HepG2 (cell line): ENCODE measurements around the gene NUP214.

Source experiments
- HDAC6 ChIP-seq: fragments of 200-600 bp; sonication (generic); IDR thresholded peaks from 2 replicates; pipeline ENCODE4 v1.7.0; 2017; ENCODE audit warnings: mild to moderate bottlenecking, antibody characterized with exemption, low read length, low read depth
- HNRNPUL1 ChIP-seq: fragments of 200-400 bp; formaldehyde crosslinking; IDR thresholded peaks from 2 replicates; pipeline ENCODE4 v1.6.1; 2017; ENCODE audit warnings: low read depth, mild to moderate bottlenecking, low read length, moderate library complexity
- POLR2AphosphoS5 ChIP-seq: IDR thresholded peaks from 2 replicates; pipeline ENCODE4 v1.6.1; 2012; ENCODE audit warnings: low read depth, low read length
- RARA ChIP-seq: IDR thresholded peaks from 2 replicates; pipeline ENCODE4 v1.6.1; 2016; ENCODE audit warnings: missing genetic modification reagents, missing compliant biosample characterization
- RFX5 ChIP-seq: IDR thresholded peaks from 2 replicates; pipeline ENCODE4 v1.6.1; 2011; ENCODE audit warnings: low read depth, low read length, improper control_type of control experiment
- SMC3 ChIP-seq: IDR thresholded peaks from 2 replicates; pipeline ENCODE4 v1.6.1; 2011; ENCODE audit warnings: low read length, improper control_type of control experiment
- ZNF317 ChIP-seq: sonication (generic); formaldehyde crosslinking; IDR thresholded peaks from 2 replicates; pipeline ENCODE4 v1.5.0; 2020; ENCODE audit warnings: mild to moderate bottlenecking, missing genetic modification reagents
- TF ChIP-seq, protein P1 (sequence below): sonication (generic); formaldehyde crosslinking; IDR thresholded peaks from 2 replicates; pipeline ENCODE4 v1.5.0; 2020; ENCODE audit warnings: mild to moderate bottlenecking, missing genetic modification reagents
- TF ChIP-seq, protein P2 (sequence below): sonication (generic); formaldehyde crosslinking; IDR thresholded peaks from 2 replicates; pipeline ENCODE4 v1.8.1; 2023; ENCODE audit warnings: missing genetic modification reagents, inconsistent platforms, borderline replicate concordance
- TF ChIP-seq, protein P3 (sequence below): sonication (generic); formaldehyde crosslinking; IDR thresholded peaks from 2 replicates; pipeline ENCODE4 v1.9.0; 2021; ENCODE audit warnings: missing genetic modification reagents, mild to moderate bottlenecking, borderline replicate concordance
- TF ChIP-seq, protein P4 (sequence below): sonication (generic); formaldehyde crosslinking; IDR thresholded peaks from 2 replicates; pipeline ENCODE4 v1.5.1; 2020; ENCODE audit warnings: missing genetic modification reagents, mild to moderate bottlenecking, borderline replicate concordance
- TF ChIP-seq, protein P5 (sequence below): sonication (generic); formaldehyde crosslinking; IDR thresholded peaks from 2 replicates; pipeline ENCODE4 v1.5.0; 2020; ENCODE audit warnings: mild to moderate bottlenecking, missing genetic modification reagents, moderate library complexity
- TF ChIP-seq, protein P6 (sequence below), 2 experiments: fragments of 450-650 bp in 1 of 2; sonication (generic) in 1 of 2; formaldehyde crosslinking in 1 of 2; IDR thresholded peaks; 2 replicates each; pipeline versions ENCODE4 v1.6.1 to v1.8.0; 2016 to 2022; ENCODE audit warnings: antibody characterized with exemption in 1 of 2, mild to moderate bottlenecking in 1 of 2, missing genetic modification reagents in 1 of 2

DNA sequence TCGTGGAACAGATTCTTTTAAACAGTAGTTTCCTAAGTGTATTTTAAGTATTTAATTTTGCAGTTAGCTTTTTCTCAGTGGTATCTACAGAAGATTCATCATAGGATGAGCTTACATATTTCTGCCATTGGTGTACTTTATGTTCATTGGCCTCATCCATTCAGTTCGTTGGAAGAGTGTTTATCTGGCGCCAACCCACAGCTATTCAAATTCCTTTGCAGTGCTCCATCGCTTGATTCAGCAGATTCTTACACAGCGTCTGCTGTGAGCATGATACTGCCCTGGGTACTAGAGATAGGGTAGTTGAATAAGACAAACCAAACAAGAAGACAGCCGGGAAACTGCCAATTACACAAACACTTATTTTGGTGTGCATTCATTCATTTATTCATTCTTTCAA lies 55.1 kb downstream of the NUP214 start:
- TF ChIP-seq, protein P1, sequence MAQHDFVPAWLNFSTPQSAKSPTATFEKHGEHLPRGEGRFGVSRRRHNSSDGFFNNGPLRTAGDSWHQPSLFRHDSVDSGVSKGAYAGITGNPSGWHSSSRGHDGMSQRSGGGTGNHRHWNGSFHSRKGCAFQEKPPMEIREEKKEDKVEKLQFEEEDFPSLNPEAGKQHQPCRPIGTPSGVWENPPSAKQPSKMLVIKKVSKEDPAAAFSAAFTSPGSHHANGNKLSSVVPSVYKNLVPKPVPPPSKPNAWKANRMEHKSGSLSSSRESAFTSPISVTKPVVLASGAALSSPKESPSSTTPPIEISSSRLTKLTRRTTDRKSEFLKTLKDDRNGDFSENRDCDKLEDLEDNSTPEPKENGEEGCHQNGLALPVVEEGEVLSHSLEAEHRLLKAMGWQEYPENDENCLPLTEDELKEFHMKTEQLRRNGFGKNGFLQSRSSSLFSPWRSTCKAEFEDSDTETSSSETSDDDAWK (CRISPR knock-in tag), result no peak
- no peak for TF ChIP-seq HNRNPUL1
- TF ChIP-seq POLR2AphosphoS5, result no peak
- TF ChIP-seq HDAC6, result no peak
- TF ChIP-seq, protein P2, sequence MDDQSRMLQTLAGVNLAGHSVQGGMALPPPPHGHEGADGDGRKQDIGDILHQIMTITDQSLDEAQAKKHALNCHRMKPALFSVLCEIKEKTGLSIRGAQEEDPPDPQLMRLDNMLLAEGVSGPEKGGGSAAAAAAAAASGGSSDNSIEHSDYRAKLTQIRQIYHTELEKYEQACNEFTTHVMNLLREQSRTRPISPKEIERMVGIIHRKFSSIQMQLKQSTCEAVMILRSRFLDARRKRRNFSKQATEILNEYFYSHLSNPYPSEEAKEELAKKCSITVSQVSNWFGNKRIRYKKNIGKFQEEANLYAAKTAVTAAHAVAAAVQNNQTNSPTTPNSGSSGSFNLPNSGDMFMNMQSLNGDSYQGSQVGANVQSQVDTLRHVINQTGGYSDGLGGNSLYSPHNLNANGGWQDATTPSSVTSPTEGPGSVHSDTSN (CRISPR knock-in tag), result no peak
- TF ChIP-seq RARA (CRISPR knock-in tag), result no peak
- no peak for TF ChIP-seq ZNF317 (CRISPR knock-in tag)
- no peak for TF ChIP-seq RFX5
- TF ChIP-seq, protein P3, sequence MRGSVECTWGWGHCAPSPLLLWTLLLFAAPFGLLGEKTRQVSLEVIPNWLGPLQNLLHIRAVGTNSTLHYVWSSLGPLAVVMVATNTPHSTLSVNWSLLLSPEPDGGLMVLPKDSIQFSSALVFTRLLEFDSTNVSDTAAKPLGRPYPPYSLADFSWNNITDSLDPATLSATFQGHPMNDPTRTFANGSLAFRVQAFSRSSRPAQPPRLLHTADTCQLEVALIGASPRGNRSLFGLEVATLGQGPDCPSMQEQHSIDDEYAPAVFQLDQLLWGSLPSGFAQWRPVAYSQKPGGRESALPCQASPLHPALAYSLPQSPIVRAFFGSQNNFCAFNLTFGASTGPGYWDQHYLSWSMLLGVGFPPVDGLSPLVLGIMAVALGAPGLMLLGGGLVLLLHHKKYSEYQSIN (CRISPR knock-in tag), result no peak
- TF ChIP-seq, protein P4, sequence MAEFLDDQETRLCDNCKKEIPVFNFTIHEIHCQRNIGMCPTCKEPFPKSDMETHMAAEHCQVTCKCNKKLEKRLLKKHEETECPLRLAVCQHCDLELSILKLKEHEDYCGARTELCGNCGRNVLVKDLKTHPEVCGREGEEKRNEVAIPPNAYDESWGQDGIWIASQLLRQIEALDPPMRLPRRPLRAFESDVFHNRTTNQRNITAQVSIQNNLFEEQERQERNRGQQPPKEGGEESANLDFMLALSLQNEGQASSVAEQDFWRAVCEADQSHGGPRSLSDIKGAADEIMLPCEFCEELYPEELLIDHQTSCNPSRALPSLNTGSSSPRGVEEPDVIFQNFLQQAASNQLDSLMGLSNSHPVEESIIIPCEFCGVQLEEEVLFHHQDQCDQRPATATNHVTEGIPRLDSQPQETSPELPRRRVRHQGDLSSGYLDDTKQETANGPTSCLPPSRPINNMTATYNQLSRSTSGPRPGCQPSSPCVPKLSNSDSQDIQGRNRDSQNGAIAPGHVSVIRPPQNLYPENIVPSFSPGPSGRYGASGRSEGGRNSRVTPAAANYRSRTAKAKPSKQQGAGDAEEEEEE, result no peak
- TF ChIP-seq SMC3, result no peak
- TF ChIP-seq, protein P5, sequence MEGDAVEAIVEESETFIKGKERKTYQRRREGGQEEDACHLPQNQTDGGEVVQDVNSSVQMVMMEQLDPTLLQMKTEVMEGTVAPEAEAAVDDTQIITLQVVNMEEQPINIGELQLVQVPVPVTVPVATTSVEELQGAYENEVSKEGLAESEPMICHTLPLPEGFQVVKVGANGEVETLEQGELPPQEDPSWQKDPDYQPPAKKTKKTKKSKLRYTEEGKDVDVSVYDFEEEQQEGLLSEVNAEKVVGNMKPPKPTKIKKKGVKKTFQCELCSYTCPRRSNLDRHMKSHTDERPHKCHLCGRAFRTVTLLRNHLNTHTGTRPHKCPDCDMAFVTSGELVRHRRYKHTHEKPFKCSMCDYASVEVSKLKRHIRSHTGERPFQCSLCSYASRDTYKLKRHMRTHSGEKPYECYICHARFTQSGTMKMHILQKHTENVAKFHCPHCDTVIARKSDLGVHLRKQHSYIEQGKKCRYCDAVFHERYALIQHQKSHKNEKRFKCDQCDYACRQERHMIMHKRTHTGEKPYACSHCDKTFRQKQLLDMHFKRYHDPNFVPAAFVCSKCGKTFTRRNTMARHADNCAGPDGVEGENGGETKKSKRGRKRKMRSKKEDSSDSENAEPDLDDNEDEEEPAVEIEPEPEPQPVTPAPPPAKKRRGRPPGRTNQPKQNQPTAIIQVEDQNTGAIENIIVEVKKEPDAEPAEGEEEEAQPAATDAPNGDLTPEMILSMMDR, result no peak
- TF ChIP-seq, protein P6, sequence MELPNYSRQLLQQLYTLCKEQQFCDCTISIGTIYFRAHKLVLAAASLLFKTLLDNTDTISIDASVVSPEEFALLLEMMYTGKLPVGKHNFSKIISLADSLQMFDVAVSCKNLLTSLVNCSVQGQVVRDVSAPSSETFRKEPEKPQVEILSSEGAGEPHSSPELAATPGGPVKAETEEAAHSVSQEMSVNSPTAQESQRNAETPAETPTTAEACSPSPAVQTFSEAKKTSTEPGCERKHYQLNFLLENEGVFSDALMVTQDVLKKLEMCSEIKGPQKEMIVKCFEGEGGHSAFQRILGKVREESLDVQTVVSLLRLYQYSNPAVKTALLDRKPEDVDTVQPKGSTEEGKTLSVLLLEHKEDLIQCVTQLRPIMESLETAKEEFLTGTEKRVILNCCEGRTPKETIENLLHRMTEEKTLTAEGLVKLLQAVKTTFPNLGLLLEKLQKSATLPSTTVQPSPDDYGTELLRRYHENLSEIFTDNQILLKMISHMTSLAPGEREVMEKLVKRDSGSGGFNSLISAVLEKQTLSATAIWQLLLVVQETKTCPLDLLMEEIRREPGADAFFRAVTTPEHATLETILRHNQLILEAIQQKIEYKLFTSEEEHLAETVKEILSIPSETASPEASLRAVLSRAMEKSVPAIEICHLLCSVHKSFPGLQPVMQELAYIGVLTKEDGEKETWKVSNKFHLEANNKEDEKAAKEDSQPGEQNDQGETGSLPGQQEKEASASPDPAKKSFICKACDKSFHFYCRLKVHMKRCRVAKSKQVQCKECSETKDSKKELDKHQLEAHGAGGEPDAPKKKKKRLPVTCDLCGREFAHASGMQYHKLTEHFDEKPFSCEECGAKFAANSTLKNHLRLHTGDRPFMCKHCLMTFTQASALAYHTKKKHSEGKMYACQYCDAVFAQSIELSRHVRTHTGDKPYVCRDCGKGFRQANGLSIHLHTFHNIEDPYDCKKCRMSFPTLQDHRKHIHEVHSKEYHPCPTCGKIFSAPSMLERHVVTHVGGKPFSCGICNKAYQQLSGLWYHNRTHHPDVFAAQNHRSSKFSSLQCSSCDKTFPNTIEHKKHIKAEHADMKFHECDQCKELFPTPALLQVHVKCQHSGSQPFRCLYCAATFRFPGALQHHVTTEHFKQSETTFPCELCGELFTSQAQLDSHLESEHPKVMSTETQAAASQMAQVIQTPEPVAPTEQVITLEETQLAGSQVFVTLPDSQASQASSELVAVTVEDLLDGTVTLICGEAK (IDR thresholded peaks at IDR 0.05), result no peak
- TF ChIP-seq, protein P6 (CRISPR knock-in tag; IDR thresholded peaks at IDR 0.05), result no peak
